IPS-11a (cell line): ENCODE results near the gene ETS2.

Source experiments
- H3K4me3 ChIP-seq: one replicate; pipeline ENCODE4 v1.5.1; 2013; ENCODE audit warnings: low read depth, low read length, control low read depth

ETS2 gene

GRCh38 chr21:38805328-38806152 is at the start of gene ETS2:
Gene ETS2, plus strand, starts transcription at chr21:38805929. Its CDS starts 4,106 bp downstream, at chr21:38810035.
- peak within 1 kb of the TSS; percentile 73 for H3K4me3 ChIP-seq

GRCh38 chr21:38756746-38757145 is 49.0 kb upstream of the ETS2 start:
- H3K4me3 ChIP-seq, result no peak overlapping the region

- H3K4me3 ChIP-seq, result no peak overlapping the region
Measured at GRCh38 chr21:38758501-38759214, 47.1 kb upstream of the ETS2 start.

- H3K4me3 ChIP-seq, result no peak overlapping the region
Measured at GRCh38 chr21:38759413-38759812, 46.3 kb upstream of the ETS2 start.

- no peak overlapping the region for H3K4me3 ChIP-seq
Measured at GRCh38 chr21:38760017-38760761, 45.5 kb upstream of the ETS2 start.

- no peak overlapping the region for H3K4me3 ChIP-seq
Measured at GRCh38 chr21:38760762-38761155, 45.0 kb upstream of the ETS2 start.

GRCh38 chr21:38761531-38761930 is 44.2 kb upstream of the ETS2 start:
- H3K4me3 ChIP-seq, result no peak overlapping the region

GRCh38 chr21:38765056-38765455 is 40.7 kb upstream of the ETS2 start:
- H3K4me3 ChIP-seq, result no peak overlapping the region

GRCh38 chr21:38766987-38767722 is 38.6 kb upstream of the ETS2 start:
- no peak overlapping the region for H3K4me3 ChIP-seq

- no peak overlapping the region for H3K4me3 ChIP-seq
Measured at GRCh38 chr21:38768471-38769063, 37.2 kb upstream of the ETS2 start.

- no peak overlapping the region for H3K4me3 ChIP-seq
Measured at GRCh38 chr21:38769191-38769780, 36.4 kb upstream of the ETS2 start.

GRCh38 chr21:38770660-38771059 is 35.1 kb upstream of the ETS2 start:
- H3K4me3 ChIP-seq, result no peak overlapping the region

GRCh38 chr21:38771536-38771935 is 34.2 kb upstream of the ETS2 start:
- H3K4me3 ChIP-seq, result no peak overlapping the region

- H3K4me3 ChIP-seq, result no peak overlapping the region
Measured at GRCh38 chr21:38772646-38773045, 33.1 kb upstream of the ETS2 start.

- H3K4me3 ChIP-seq, result no peak overlapping the region
Measured at GRCh38 chr21:38773099-38774061, 32.3 kb upstream of the ETS2 start.

GRCh38 chr21:38774152-38774551 is 31.6 kb upstream of the ETS2 start:
- H3K4me3 ChIP-seq, result no peak overlapping the region

- H3K4me3 ChIP-seq, result no peak overlapping the region
Measured at GRCh38 chr21:38774586-38775285, 31.0 kb upstream of the ETS2 start.

GRCh38 chr21:38775733-38776132 is 30.0 kb upstream of the ETS2 start:
- H3K4me3 ChIP-seq, result no peak overlapping the region
